HG02870 (cell line): ENCODE data around the gene HSPA6.
A peak's percentile ranks its signal among the peaks of the same experiment; 100 is the strongest.
"Not testable (repeated sequence)": the region's sequence is repeated elsewhere in the genome, so short reads cannot be mapped to it uniquely, and the experiment has no call there.

ENCODE experiments used
- ATAC-seq: cut with Tn5 transposase; IDR thresholded peaks from one replicate; pipeline ENCODE4 v1.9.1; 2021; ENCODE audit warnings: mild to moderate bottlenecking, moderate library complexity; ENCODE audit not compliant: unreplicated experiment

HSPA6 gene

GRCh38 chr1:161531986-161532643 lies 7.8 kb downstream of the HSPA6 start:
- no peak for ATAC-seq

- not testable (repeated sequence) for ATAC-seq
These were observed 8.6 kb downstream of the HSPA6 start for GRCh38 chr1:161532644-161533567.

- not testable (repeated sequence) for ATAC-seq
These were observed 12.8 kb downstream of the HSPA6 start for GRCh38 chr1:161537068-161537669.

- not testable (repeated sequence) for ATAC-seq
These were observed 14.7 kb downstream of the HSPA6 start for GRCh38 chr1:161538925-161539479.

GRCh38 chr1:161539731-161540569 lies 15.6 kb downstream of the HSPA6 start:
- peak; percentile 55 for ATAC-seq

- not testable (repeated sequence) for ATAC-seq
These were observed 16.2 kb downstream of the HSPA6 start for GRCh38 chr1:161540570-161540960.

GRCh38 chr1:161542091-161542559 lies 17.8 kb downstream of the HSPA6 start:
- peak; percentile 80 for ATAC-seq

GRCh38 chr1:161543125-161543524 lies 18.8 kb downstream of the HSPA6 start:
- ATAC-seq: not testable (repeated sequence)

- not testable (repeated sequence) for ATAC-seq
These were observed 20.8 kb downstream of the HSPA6 start for GRCh38 chr1:161545005-161545731.

GRCh38 chr1:161547995-161548741 lies 23.8 kb downstream of the HSPA6 start:
- not testable (repeated sequence) for ATAC-seq

GRCh38 chr1:161548749-161549406 lies 24.5 kb downstream of the HSPA6 start:
- ATAC-seq: not testable (repeated sequence)

- ATAC-seq: no peak
These were observed 25.3 kb downstream of the HSPA6 start, which contains the start of gene FCGR3A for GRCh38 chr1:161549652-161550051. Gene FCGR3A, minus strand, starts transcription at chr1:161549818. Its CDS starts 82 bp downstream, at chr1:161549736.

GRCh38 chr1:161550942-161551341 lies 26.6 kb downstream of the HSPA6 start:
- ATAC-seq: not testable (repeated sequence)

- ATAC-seq: not testable (repeated sequence)
These were observed 29.3 kb downstream of the HSPA6 start for GRCh38 chr1:161553631-161554030.

GRCh38 chr1:161554340-161554739 lies 30.0 kb downstream of the HSPA6 start:
- not testable (repeated sequence) for ATAC-seq

- not testable (repeated sequence) for ATAC-seq
These were observed 30.6 kb downstream of the HSPA6 start for GRCh38 chr1:161554815-161555417.

- not testable (repeated sequence) for ATAC-seq
These were observed 31.8 kb downstream of the HSPA6 start for GRCh38 chr1:161556143-161556542.

- ATAC-seq: not testable (repeated sequence)
These were observed 32.6 kb downstream of the HSPA6 start for GRCh38 chr1:161556990-161557389.
